Erythroblast (primary cell): ENCODE measurements around the gene ACTL10.

Source experiments
- GATA1 ChIP-seq: IDR thresholded peaks from 2 replicates; pipeline ENCODE4 v1.6.1; 2011; ENCODE audit warnings: low read depth, mild to moderate bottlenecking, control low read depth, low read length, moderate library complexity
- POLR2A ChIP-seq: IDR thresholded peaks from 2 replicates; pipeline ENCODE4 v1.6.1; 2011; ENCODE audit warnings: mild to moderate bottlenecking, low read length

DNA sequence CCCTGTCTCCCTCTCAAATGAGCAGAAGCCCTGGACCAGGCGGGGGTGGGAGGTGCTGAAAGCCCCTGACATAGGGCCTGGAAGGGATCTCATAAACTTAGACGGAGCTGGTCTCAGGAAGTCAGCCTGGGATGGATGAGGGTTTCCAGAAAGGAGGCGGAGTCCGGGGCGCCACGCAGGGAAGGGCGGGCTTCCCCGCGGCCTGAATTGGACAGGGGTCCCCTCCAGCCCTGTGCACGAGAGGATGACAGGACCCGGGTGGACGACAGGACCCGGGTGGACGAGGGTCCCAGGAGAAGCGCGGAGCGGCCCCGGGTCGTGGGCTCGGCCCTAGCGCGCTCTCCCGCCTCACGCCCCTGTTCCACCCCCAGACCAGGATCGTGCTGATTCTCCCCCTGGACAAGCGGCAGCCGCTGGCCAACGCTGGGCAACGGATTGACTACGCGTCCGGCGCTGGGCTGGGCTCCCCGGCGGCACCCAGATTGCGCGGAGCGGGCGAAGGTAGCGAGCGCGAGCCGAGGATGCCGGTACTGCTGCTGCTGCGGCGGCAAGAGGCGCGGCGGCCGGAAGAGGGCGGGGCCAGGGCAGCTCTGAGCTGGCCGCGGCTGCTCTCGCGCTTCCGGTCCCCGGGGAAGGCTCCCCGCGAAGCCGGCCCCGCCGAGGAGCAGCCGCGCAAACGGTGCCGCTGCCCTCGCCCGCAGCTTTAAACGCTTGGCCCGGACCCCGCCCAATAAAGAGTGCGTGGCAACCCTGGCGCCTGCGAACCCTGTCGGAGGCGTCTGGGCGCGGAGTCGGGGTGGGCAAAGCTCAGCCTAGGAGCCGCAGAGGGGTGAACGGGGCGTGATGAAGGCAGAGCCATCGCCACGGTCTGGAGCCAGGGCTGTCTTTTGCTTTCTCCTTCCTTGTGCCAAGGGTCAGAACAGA lies 3.3 kb upstream of the ACTL10 start:
- peak; percentile 71 for TF ChIP-seq POLR2A
- no peak for TF ChIP-seq GATA1
